ENCODE results near the gene NOTUM. TPM values are rescaled to one million over a fixed set of nuclear protein-coding genes. Genes with fewer than 3 reads are reported as not detected.

The NOTUM gene
- total and polyA plus RNA-seq, 2 of the 4 experiments (the other 2 are of a cell fraction): 0.05 TPM; not detected in 1

DNA sequence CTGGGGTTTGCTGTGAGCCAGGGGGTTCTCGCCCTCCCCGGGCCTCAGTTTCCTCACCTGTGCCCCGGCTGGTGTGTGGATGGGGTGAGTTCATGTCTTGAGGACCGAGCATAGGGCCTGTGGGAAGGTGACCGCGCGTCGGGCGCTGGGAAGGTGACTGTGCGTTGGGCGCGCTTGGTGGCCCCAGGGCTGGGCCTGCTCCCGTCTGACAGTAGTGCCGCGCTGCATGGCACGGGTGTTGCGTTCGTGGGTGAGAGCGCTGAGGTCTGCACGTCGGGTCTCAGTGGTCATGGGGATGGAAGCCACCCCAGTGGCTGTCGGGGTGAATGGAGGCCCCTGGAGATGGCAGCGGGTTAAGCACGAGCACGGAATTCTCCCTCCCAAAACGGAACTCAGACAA is 25.6 kb upstream of the NOTUM start:
- intact Hi-C loops (cut with micrococcal nuclease): no loop called here
- dilution Hi-C loops (cut with HindIII; ENCODE audit: low sequenced_read_pairs, unreplicated experiment): no loop called here
- H2BK20ac ChIP-seq (ENCODE audit: low read depth, low read length): no peak overlapping the region
- 95% methylated on average over 16 of the region's 26 CpGs; no CpG with 5 or more reads in 1 of the 2 experiments for WGBS, 2 experiments (ENCODE audit: extremely low coverage in 2 of 2, insufficient read length in 1 of 2)
- H4K5ac ChIP-seq (ENCODE audit: low read depth, low read length): no peak overlapping the region
- H3K18ac ChIP-seq (ENCODE audit: low read depth, low read length): no peak overlapping the region
- no peaks in the 10 kb centered on the region for H3K9me3 ChIP-seq (ENCODE audit: control insufficient read depth, insufficient read depth, low read length)
- CTCF ChIA-PET: no interaction called here
- no peak overlapping the region for H3K9ac ChIP-seq (ENCODE audit: low read depth, low read length)
- H3K14ac ChIP-seq (replicated peaks; ENCODE audit: low read depth, low read length): no peak overlapping the region
- H3K4me2 ChIP-seq (ENCODE audit: low read depth, low read length): no peak overlapping the region
- H3K27me3 ChIP-seq (ENCODE audit: control insufficient read depth, insufficient read depth, low read length): no peaks in the 10 kb centered on the region
- no peaks in the 10 kb centered on the region for H3K9me1 ChIP-seq (ENCODE audit: insufficient read depth, low read length)
- POLR2A ChIA-PET (ENCODE audit: unreplicated experiment): no interaction called here
- H4K8ac ChIP-seq (ENCODE audit: low read depth in 2 of 2, low read length in 2 of 2): no peak overlapping the region
- no peak overlapping the region for H3K4me3 ChIP-seq (ENCODE audit: insufficient read depth, low read depth, low read length)
- no peak overlapping the region for H3K4ac ChIP-seq (ENCODE audit: low read depth, low read length)
- H2BK120ac ChIP-seq (ENCODE audit: low read depth, low read length): no peak overlapping the region
- peaks cover 4% of the 10 kb centered on the region for H4K20me1 ChIP-seq (ENCODE audit: insufficient read depth, low read length)
- H3K36me3 ChIP-seq (ENCODE audit: control insufficient read depth, insufficient read depth, low read length): peaks cover 37% of the 10 kb centered on the region
- no peak overlapping the region for H2AK5ac ChIP-seq (ENCODE audit: low read depth, low read length)
- ATAC-seq (ENCODE audit: low read depth) (no peak), DNase-seq (no peak)
- H3K79me1 ChIP-seq (ENCODE audit: low read depth in 1 of 2, low read length in 2 of 2): peaks cover 0 to 25% of the 10 kb centered on the region in 2 experiments; a peak in 3 of 4 replicates
- TF ChIP-seq FOS (IDR thresholded peaks at IDR 0.05; ENCODE audit: low read depth, low read length): no peak
- TF ChIP-seq POLR2A (IDR thresholded peaks at IDR 0.05; ENCODE audit: low read depth, low read length): no peak
- no peak for TF ChIP-seq CEBPB (IDR thresholded peaks at IDR 0.05; ENCODE audit: low read depth, low read length)
- no peak for TF ChIP-seq NFE2L2 (IDR thresholded peaks at IDR 0.05; ENCODE audit: low read depth, low read length)
- H3K23ac ChIP-seq (ENCODE audit: low read depth, low read length): no peak overlapping the region
- H4K91ac ChIP-seq (ENCODE audit: insufficient read depth, low read depth, low read length): no peak overlapping the region
- H2BK5ac ChIP-seq (ENCODE audit: low read depth, low read length, poor library complexity, severe bottlenecking): no peak overlapping the region
- no peak overlapping the region for H2AFZ ChIP-seq (replicated peaks; ENCODE audit: low read length, poor library complexity)
- no peak overlapping the region for H3K27ac ChIP-seq (ENCODE audit: insufficient read depth, low read length)
- H2AK9ac ChIP-seq (replicated peaks; ENCODE audit: low read depth, low read length, poor library complexity): no peak overlapping the region
- peaks cover 4% of the 10 kb centered on the region; the same call in 1 of the 2 replicates for H3K4me1 ChIP-seq (ENCODE audit: control insufficient read depth, insufficient read depth, low read length)
- in situ Hi-C loops (cut with MboI; ENCODE audit: low sequenced_read_pairs): no loop called here
- no TSS peak for BruUV-seq (replicated peaks)
- H2BK15ac ChIP-seq (ENCODE audit: low read depth, low read length): no peak overlapping the region
- no peak overlapping the region for H3K56ac ChIP-seq (ENCODE audit: extremely low read depth, insufficient read depth, low read length)
